ENCODE results near the gene ENO1. TPM values are rescaled to one million over a fixed set of nuclear protein-coding genes. Genes with fewer than 3 reads are reported as not detected.

The ENO1 gene
- total RNA-seq, 1 donor from 2014 or later, result 631 TPM

DNA sequence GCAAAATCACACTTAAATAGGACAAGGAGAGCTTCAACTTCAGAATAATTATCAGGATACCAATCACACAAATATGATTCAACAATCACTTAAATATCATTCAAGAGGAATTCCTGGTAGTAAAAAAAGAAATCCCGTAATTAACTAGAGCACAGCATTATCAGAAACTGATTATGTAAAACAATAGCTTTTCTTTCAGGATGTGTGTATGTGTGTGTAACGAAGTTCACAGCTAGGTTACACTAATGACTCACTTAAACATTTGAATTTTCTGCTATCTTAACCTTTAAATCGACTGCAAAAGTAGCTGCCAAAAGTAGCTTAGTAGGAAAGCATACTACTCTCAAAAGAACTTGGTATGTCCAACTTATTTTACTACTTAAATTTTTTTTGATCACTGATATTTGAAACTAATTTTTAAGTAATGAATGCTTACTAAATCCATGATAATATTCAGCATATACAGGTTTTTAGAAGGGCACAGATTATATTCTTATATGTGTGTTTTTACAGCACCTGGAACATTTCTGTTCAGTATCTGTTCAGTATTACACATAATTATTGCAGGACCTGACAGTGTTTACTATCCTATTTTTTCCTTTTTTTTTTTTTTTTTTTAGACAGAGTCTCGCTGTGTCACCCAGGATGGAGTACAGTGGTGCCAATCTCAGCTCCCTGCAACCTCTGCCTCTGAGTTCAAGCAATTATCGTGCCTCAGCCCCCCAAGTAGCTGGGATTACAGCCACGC lies 65.3 kb downstream of the ENO1 start:
- no peak for DNase-seq (ENCODE audit: low spot score)

DNA sequence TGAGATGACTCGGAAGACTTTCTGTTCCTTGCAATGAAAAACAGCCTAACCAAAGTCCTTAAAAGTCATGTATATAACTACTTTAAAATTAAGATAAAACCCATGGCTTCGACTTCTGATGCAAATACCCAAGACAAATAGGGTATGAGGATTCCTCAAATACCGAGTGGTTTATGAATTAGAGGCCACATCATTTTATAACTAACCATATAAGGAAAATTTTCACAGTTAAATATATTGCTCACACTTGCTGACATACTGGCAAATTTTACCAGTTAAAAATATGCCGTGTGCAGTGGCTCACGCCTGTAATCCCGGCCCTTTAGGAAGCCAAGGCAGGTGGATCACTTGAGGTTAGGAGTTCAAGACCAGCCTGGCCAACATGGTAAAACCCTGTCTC lies 66.4 kb downstream of the ENO1 start:
- no peak for DNase-seq (ENCODE audit: low spot score)

Other genes with a start within 250 kb of the ENO1 start
- gene RERE, start 61.0 kb downstream of the ENO1 start, total RNA-seq, result 134 TPM
- gene CA6, start 67.2 kb upstream of the ENO1 start, total RNA-seq, result not detected
- gene SLC2A7, start 147.7 kb upstream of the ENO1 start, total RNA-seq, result not detected
- 8.8 TPM for gene SLC2A5, start 190.9 kb upstream of the ENO1 start, total RNA-seq